OCI-LY3 (cell line): ENCODE data around the gene NRG2.

ENCODE experiments used
- H2AFZ ChIP-seq: fragments of 200-600, 300-600 bp; shearing (Covaris generic); 2 replicates; pipeline ENCODE4 v1.6.0; 2014; ENCODE audit warnings: antibody characterized with exemption, low read depth, low read length
- H3K27ac ChIP-seq: fragments of 200-600, 300-600 bp; sonication (generic); 2 replicates; pipeline ENCODE4 v1.5.1; 2014; ENCODE audit warnings: mild to moderate bottlenecking, low read length, moderate library complexity, mixed read lengths
- H3K27me3 ChIP-seq: fragments of 200-600, 300-600 bp; sonication (generic); 2 replicates; pipeline ENCODE4 v1.6.1; 2014; ENCODE audit warnings: low read depth, low read length, mixed read lengths
- H3K36me3 ChIP-seq: fragments of 200-600, 300-600 bp; sonication (generic); replicated peaks from 2 replicates; pipeline ENCODE3; 2014; ENCODE audit warnings: low read depth, low read length, mixed read lengths
- H3K4me1 ChIP-seq: fragments of 300-600, 200-600 bp; sonication (generic); 2 replicates; pipeline ENCODE4 v1.6.1; 2014; ENCODE audit warnings: low read length, mixed read lengths
- H3K4me2 ChIP-seq: fragments of 200-600, 300-600 bp; sonication (generic); 2 replicates; pipeline ENCODE4 v1.6.1; 2014; ENCODE audit warnings: low read length, mixed read lengths
- H3K4me3 ChIP-seq: fragments of 300-600, 200-600 bp; sonication (generic); 2 replicates; pipeline ENCODE4 v1.5.1; 2014; ENCODE audit warnings: antibody characterized with exemption, mild to moderate bottlenecking, low read length, moderate library complexity
- H3K79me2 ChIP-seq: fragments of 300-600, 200-600 bp; shearing (Covaris generic); 2 replicates; pipeline ENCODE4 v1.6.1; 2014; ENCODE audit warnings: mild to moderate bottlenecking, low read length, mixed read lengths
- H3K9ac ChIP-seq: fragments of 300-600, 200-600 bp; shearing (Covaris generic); 2 replicates; pipeline ENCODE4 v1.6.0; 2014; ENCODE audit warnings: mild to moderate bottlenecking, low read length, moderate library complexity
- H3K9me3 ChIP-seq: fragments of 200-600, 300-600 bp; shearing (Covaris generic); 2 replicates; pipeline ENCODE4 v1.6.1; 2014; ENCODE audit warnings: low read length, mixed read lengths; ENCODE audit not compliant: insufficient read depth
- H4K20me1 ChIP-seq: fragments of 200-600, 300-600 bp; sonication (generic); 2 replicates; pipeline ENCODE4 v1.6.1; 2016; ENCODE audit warnings: low read length, mixed read lengths; ENCODE audit not compliant: insufficient read depth
- CTCF ChIP-seq: fragments of 200-600, 300-600 bp; sonication (generic); IDR thresholded peaks from 2 replicates; pipeline ENCODE4 v1.5.1; 2014; ENCODE audit warnings: antibody characterized with exemption, low read length, low read depth
- EZH2phosphoT487 ChIP-seq: fragments of 200-600 bp; shearing (Covaris generic); IDR thresholded peaks from 2 replicates; pipeline ENCODE4 v1.6.1; 2018; ENCODE audit warnings: antibody characterized with exemption, mixed run types, low read depth

NRG2 gene

GRCh38 chr5:139837711-139838380, 205.3 kb downstream of the NRG2 start:
- H3K27me3 ChIP-seq = peaks cover 6% of the 10 kb centered on the region; the same call in 1 of the 2 replicates
- H2AFZ ChIP-seq = no peak overlapping the region
- no peak overlapping the region for H3K9ac ChIP-seq
- H3K9me3 ChIP-seq = no peaks in the 10 kb centered on the region
- no peaks in the 10 kb centered on the region for H3K36me3 ChIP-seq
- no peaks in the 10 kb centered on the region for H3K79me2 ChIP-seq
- TF ChIP-seq EZH2phosphoT487 = no peak
- no peak for TF ChIP-seq CTCF
- no peaks in the 10 kb centered on the region for H4K20me1 ChIP-seq
- no peaks in the 10 kb centered on the region for H3K4me1 ChIP-seq
- H3K27ac ChIP-seq = no peak overlapping the region
- H3K4me2 ChIP-seq = no peak overlapping the region
- H3K4me3 ChIP-seq = no peak overlapping the region

GRCh38 chr5:139836469-139837208, 206.5 kb downstream of the NRG2 start:
- Histone ChIP-seq H3K27me3 (peaks cover 14% of the 10 kb centered on the region; the same call in 1 of the 2 replicates), H2AFZ (no peak overlapping the region), H3K9ac (no peak overlapping the region), H3K79me2 (no peaks in the 10 kb centered on the region), H3K9me3 (no peaks in the 10 kb centered on the region), H3K4me3 (no peak overlapping the region), H3K4me2 (no peak overlapping the region), H3K36me3 (no peaks in the 10 kb centered on the region), H3K4me1 (no peaks in the 10 kb centered on the region), H4K20me1 (no peaks in the 10 kb centered on the region), H3K27ac (no peak overlapping the region)
- no peak for TF ChIP-seq EZH2phosphoT487
- no peak for TF ChIP-seq CTCF

GRCh38 chr5:139835656-139836055, 207.4 kb downstream of the NRG2 start:
- no peak overlapping the region for H3K4me2 ChIP-seq
- no peak overlapping the region for H3K27ac ChIP-seq

More at GRCh38 chr5:139835656-139836055, 207.4 kb downstream of the NRG2 start:
- H3K4me1 ChIP-seq = no peaks in the 10 kb centered on the region
- H4K20me1 ChIP-seq = no peaks in the 10 kb centered on the region
- no peak overlapping the region for H3K4me3 ChIP-seq
- peaks cover 14% of the 10 kb centered on the region; the same call in 1 of the 2 replicates for H3K27me3 ChIP-seq
- no peak overlapping the region for H3K9ac ChIP-seq
- no peaks in the 10 kb centered on the region for H3K79me2 ChIP-seq
- H3K9me3 ChIP-seq = no peaks in the 10 kb centered on the region
- no peaks in the 10 kb centered on the region for H3K36me3 ChIP-seq
- TF ChIP-seq EZH2phosphoT487 (no peak), CTCF (no peak)
- no peak overlapping the region for H2AFZ ChIP-seq
